ENCODE measurements around the gene ABHD12B.
"Not testable (repeated sequence)": the region's sequence is repeated elsewhere in the genome, so short reads cannot be mapped to it uniquely, and the experiment has no call there.

Gene ABHD12B

DNA sequence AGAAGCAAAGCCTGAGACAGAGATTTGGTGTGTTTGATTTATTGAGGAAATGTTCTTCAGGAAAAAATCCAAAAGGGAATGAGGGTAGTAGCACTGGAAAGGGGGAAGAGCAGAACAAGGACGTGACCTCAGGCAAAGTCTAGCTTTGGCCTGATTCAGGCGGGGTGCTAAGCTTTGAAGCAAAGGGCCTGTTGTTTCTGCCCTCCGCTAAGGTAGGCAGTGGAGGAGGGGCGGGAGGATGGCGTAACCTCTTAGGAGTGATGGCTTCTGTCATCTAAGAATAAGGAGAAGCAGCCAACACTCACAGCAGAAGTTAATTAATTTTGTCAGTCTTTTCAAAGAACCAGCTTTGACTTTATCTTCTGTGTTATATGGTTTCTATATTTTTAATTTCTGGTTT is 20.4 kb downstream of the ABHD12B start:
- DNase-seq = no peak

DNA sequence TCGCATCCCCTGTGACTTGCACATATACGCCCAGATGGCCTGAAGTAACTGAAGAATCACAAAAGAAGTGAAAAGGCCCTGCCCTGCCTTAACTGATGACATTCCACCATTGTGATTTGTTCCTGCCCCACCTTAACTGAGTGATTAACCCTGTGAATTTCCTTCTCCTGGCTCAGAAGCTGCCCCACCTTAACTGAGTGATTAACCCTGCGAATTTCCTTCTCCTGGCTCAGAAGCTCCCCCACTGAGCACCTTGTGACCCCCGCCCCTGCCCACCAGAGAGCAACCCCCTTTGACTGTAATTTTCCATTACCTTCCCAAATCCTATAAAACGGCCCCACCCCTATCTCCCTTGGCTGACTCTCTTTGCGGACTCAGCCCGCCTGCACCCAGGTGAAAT is 24.6 kb downstream of the ABHD12B start:
- DNase-seq = not testable (repeated sequence)

DNA sequence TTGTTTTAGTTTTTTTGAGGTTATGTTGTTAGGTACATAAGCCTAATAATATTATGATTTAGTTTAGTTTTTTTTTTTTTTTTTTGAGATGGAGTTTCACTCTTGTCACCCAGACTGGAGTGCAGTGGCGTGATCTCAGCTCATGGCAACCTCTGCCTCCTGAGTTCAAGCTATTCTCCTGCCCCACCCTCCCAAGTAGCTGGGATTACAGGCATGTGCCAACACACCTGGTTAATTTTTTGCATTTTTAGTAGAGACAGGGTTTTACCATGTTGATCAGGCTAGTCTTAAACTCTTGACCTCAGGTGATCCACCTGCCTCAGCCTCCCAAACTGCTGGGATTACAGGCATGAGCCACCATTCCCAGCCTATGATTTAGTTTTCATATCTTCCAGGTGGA is 25.2 kb downstream of the ABHD12B start:
- DNase-seq = not testable (repeated sequence)

DNA sequence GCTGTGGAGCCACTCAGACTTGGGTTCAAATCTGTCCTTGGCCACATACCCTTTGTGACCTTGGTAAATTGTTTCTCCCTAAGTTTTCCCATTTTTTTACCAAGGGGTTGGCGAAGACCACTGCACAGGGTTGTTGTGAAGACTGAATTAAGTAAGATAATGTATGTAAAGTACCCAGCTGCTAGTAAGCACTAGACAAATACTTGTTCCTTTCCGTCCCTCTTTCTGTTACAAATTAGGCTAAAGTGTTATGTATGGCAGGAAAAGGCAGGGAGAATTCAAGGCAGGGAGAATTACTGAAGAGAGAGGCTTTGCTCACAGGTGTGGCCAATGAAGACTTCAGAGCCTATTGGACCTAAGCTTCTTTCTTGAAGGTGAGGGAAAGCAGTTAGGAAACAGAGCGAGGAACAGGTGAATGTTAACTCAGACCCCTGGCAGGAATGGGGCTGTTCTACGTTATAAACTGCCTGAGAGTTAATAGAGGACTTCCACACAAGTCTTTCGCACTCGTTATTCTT is 25.9 kb downstream of the ABHD12B start:
- no peak for DNase-seq

DNA sequence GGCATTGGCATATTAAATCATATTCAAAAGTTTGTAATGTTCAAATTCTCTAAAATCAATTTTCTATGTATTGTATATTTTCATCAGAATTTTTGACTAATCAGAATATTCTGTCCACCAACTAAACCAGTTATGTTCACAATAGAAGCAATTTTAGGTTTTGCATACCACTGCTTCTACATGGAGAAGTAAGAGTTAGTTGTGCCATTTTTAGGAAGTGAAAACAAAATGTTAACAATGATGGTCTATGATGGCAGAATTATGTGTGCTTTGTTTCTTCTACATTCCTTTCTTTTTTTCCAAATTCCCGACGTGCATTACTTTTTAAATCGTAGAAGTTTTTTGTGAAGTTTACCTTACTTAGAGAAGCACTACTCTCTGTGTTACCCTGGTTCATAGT is 29.5 kb downstream of the ABHD12B start:
- DNase-seq = no peak

DNA sequence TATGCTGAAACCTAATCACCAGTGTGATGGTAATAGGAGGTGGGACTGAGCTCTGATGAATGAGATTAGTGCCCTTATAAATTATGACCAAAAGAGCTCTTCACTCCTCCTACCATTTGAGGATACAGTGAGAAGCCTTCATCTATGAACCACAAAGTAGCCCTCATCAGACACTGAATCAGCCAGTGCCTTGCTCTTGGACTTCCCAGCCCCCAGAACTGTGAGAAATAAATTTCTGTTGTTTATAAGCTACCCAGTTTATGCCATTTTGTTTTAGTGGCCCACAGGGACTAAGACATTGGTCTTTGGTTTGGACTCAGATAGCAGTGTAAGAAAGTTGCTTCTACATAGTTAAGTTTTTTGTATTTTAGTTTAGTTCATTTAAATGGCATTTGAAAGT is 32.9 kb downstream of the ABHD12B start:
- DNase-seq = no peak

DNA sequence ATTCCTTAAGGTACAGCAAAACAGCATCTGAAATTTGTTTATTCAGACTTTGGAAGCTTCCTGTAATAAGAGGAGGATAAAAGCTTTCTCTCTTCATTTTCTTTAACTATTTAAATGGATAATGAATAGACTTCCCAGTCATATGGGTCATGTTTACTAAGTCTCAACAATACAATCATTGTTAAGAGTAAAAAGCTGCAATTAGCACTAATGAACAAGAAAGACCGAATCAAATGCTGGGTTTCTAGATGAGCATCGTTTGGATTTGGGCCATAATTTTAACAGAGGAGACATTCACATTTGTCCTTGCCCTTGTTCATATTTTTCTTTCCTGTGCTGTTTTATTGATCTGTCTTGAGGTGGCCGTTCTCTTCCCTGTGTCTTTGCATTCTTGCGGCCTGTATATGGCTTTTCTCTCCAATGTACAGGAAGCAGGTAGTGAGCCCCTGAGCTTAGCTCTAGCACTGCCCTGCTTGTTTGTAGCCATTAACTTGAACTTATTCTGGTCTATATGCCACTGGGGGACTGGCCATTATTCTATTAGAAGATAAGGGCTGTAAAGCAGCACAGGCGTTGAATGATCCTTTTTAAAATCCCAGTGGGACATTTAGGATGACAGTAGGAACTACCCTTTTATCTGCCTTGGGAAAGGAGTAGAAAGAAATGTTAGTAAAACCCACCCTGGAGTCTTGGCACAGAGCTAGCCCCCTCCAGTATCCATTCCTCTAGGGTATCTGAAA is 34.6 kb downstream of the ABHD12B start:
- DNase-seq = peak in 1 of 56 donors; percentile 11

DNA sequence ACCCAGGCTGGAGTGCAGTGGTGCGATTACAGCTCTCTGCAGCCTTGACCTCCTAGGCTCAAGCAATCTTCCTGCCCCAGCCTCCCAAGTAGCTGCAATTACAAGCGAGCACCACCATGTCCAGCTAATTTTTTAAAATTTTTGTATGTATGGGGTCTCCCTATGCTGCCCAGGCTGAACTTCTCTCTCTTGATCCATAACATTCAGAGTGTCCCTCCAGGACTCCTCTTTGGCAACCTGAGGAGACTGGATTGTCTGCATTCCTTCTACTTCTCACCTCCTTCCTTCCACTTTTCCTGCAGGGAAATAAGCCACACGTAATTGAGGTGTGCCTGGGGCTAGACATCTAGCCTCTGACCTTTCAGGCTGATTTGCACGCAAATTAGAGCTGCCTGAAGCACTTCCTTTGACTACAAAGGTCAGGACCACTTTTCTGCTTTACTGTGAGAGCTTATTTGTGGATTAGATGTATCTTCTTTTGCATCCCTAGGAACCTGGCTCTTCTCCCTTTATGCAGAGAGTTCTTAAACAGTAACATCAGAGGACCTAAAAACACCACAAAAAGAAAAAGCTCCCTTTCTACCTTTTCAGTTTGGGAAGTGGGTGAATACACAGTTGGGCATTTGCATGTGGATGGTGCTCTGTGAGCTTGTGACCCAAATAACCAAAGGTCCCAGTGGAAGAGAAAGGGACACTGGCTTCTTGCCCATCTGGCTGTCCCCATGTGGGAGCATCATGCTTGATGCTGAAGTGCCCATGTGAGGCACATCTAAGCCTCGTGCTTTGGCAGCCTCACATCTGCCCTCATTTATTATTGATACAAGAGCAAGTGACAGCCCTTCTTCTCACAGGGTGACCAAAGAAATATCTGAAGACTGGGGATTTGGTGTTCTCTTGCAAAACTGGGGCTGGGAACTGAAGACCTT is 38.9 kb downstream of the ABHD12B start:
- DNase-seq = peak in 2 of 56 donors; percentile 18 to 42

DNA sequence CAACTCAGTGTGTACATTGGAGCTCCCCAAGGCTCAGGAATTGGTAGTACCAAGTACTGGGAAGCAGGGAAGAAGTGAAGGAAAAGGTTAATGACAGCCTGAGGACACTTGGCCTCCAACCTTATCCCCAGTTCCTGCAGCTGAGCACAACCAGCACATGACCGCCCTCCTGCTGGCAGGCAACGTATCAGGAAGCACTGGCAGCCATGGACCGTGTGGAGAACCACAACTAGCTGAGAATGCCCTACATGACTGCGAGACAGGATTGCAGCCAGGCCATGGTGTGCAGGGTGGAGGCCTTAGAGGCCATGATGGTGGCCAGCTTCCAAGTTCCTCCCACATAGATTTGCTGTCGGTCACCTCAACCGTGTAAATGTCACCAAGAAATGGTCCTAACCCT is 45.6 kb downstream of the ABHD12B start:
- DNase-seq = no peak

DNA sequence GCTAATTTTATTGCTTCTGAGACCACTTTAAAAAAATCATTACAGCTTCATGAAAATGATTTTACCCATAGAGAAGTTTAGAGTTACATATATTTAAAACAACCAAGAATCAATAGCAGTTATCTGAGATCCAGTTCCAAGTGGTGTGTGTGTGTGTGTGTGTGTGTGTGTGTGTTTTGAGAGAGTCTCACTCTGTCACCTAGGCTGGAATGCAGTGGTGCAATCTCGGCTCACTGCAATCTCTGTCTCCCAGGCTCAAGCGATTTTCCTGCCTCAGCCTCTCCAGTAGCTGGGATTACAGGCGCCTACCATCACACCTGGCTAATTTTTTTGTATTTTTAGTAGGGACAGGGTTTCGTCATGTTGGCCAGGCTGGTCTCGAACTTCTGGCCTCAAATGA is 47.7 kb downstream of the ABHD12B start:
- DNase-seq = not testable (repeated sequence)

DNA sequence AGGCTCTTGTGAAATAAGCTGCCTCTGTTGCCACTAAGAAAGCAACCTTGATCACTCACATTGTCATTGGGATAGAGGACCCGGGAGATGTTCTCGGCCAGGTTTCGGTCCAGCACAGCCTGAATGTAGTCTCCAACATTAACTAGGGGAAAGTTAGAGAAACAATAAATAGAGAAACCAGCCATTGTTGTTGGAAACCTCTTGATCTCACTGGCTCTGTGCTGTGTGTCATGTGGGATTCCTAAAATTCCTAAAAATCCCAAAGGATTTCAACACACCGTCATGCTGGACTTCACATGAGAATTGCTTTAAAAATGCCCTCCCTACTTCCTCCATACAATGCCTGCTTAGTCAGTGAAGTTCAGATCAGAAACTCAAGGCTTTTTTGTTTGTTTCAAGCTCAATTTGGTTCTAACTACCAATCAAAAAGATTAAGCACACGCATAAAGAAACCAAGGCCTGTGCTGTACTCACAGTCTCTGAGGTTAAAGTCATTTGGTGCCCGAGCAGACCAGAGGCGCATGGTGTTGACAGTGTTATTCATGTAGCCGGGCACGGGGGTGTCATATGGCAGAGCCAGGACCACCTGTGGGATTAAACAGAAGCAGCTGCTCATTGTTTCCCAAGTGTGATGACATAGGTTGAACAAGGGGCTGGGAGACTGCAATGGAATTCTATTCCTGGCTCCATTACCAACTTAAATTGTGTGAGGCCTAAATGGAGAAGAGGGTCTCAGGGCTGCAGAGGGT is 48.8 kb downstream of the ABHD12B start:
- DNase-seq = no peak

DNA sequence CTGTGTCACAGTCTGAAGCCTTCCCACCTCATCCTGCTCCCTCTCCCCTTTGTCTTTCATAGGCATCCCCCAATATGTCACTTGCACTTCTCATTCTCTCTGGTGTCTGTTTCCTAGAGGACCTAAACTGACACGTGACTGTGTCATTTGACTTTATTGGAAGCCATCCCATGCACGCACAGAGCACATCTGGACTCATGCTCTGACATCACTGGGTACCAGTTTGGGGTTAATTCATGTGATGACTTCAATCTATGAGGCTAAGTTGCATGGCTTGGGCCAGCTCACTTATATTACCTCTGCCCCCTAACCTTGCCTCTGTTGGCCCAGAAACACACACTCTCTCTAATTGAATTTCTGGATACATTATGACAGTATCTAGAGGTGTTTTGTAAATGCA is 51.0 kb downstream of the ABHD12B start:
- no peak for DNase-seq

DNA sequence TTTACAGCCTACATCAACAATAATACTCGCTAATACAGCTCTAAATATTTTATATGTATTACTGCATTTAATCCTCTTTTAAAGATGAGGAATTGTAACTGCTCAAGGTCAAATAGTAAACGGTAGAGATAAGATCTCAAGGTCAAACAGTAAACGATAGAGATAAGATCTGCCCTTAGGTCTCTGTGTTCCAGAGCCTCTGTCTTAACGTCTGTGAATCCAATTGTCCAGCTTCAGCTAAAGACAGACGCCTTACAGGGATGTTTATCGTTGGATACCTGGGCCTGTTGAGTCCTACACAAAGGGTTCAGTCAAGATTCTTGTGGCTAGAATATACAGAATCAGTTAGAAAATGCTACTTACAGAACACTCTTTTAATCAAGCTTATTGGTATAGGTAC is 52.4 kb downstream of the ABHD12B start:
- no peak for DNase-seq

DNA sequence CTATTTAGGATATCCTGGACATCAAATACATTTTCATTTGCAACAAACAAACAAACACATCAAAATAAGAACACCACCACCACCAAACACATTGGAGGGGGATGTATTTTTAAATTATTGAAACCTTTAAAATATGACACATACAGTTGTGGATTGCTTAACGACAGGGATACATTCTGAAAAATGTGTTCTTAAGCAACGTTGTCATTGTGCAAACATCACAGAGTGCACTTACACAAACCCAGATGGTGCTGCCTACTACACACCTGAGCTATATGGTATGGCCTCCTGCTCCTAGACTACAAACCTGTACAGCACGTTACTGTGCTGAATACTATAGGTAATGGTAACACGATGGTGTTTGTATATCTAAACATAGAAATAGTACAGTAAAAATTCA is 53.0 kb downstream of the ABHD12B start:
- no peak for DNase-seq

DNA sequence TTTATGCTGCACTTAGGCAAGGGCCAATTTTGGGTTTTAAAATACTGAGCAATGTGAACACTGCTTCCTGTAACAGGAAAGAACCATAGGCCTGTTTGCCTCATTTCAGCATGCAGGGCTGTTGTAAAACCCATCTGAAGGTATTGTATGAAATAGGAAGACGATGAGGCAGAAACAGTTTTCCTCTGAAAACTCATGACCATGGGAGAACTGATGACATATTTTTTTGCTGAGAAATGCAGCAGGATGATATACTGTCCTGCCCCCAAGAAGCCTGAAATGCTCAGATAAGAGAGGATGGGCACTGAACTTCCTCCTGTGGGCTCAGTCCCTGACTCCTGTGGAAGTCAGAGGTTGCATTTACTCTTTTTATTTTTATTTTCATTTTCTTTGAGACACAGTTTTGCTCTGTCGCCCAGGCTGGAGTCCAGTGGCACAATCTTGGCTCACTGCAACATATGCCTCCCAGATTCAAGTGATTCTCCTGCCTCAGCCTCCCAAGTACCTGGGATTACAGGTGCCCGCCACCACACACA is 55.1 kb downstream of the ABHD12B start:
- DNase-seq = no peak

DNA sequence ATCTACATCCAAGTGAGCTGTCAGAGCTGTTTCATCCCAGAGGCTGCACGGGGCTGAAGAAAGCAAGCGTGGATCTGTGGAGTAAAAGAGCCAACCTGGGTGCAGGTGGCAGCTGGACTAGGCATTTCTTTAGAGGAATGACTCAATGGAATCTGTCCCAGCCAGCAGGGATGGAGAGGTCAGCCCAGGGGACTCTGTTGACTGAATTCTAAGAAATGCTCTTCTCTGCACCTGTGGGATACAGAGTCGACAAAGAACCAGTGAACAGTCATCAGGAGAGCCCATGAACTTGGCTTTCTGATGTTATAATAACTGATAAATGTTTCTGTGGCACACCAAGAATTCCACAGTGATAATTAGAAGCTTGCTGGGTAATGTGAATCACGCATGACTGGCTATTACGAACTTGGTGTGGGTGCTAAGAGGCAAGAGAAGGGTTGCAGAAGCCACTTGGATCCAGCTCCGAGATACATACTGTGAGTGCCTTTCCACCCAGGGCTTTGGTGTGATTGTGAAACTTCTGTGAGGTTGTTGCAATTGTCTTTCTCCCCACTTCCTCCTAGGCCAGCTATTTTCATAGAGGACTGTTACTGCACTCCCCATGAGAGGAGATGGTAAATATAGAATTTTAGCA is 56.3 kb downstream of the ABHD12B start:
- peak in 4 of 56 donors; percentile 15 to 32 (median 18) for DNase-seq

DNA sequence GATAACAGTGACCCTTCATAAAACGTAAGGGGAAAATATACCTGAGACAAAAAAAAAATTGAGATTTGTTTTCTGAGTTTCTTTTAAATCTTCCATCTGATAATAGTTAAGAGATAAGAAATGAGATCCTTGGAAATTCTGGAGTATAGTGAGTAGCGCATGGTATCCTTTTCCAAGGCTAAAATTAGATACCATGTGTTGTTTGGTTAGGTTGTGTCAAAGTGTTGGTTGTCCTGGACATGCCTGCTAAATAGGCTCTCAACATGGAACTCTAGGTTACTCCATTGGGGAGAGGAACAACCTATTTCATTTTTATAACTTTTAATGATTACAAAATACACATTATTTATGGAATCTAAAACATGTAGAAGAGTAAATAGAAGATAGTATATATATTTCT is 57.7 kb downstream of the ABHD12B start:
- no peak for DNase-seq

DNA sequence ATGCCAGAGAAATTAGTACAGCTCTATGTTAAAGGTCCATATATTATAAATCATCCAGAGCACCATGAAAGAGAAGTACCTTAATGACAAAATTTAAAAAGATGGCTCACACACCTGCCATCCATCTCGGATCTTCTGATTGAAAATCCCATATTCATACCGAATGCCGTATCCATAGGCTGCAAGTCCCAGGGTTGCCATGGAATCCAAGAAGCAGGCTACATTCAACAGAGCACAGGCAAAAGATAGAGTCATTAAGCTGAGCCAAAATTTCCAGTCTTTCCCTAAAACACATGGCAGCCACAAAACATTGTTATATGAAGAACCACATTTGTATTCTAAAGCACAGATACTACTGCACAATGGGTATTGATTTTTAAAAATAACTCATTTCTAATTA is 59.7 kb downstream of the ABHD12B start:
- DNase-seq = no peak

DNA sequence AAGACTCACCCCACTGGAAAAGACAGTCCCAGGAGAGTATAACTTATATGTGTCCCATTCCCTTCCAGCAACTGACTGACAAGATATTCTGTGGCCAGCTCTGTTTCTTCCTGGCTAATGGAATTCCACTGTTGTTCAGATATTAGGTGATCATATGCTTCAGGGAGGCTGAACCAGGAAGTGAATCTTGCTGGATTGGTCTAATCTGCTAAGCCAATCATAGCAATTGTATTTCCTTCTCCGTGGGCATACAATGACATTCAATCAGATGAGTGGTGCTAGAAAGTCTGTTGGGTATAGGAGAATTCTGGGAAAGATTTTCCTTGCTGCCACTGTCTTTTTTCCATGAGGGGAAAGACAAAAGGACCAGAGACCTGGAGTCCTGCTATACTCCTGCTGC is 60.3 kb downstream of the ABHD12B start:
- peak in 1 of 56 donors; percentile 10 for DNase-seq

DNA sequence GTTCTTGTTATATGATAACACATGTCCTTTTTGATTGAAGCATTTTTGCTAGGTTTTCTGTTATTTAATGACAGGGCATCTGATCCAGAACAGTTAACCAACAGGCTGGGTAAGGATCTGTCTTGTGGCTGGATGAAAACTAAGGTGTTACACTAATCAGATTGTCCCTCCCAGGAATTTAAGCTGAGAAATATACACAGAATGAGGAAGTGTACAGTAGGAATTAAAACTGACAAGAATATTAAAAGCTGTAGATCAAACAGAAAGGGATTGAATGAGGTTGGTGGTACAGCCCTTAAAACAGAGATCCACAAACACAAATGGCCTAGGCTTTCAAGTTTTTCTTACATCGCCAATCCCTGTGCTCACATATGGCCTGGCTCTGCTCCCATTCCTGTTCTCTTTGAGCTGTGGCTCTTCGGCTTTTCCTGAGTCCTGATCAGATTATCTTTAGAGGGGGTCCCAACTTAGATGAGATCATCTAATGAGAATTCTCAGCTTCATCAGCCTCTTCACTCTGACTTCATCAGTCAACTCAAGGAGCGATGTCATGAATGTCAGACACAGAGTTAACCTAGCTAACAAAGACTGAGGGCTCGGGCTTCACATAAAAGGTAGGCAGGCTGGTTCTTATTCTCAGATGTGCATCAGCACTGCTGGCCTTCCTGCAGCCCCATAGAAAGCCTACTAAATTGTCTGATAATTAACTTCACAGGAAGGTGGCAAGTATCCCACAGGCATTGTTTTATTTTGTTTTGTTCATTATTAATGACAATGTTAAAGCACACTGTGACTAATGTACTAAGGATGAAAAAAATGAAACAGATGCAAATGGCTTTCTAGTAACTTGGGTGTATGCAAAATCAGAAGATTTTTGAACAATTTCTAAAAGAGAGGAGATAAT is 61.0 kb downstream of the ABHD12B start:
- DNase-seq = no peak

Data from amygdala (tissue), 56 donors.